GM18511 (cell line): ENCODE results near the gene METTL15.
"Not testable (repeated sequence)": the region's sequence is repeated elsewhere in the genome, so short reads cannot be mapped to it uniquely, and the experiment has no call there.

Experiments
- ATAC-seq: cut with Tn5 transposase; IDR thresholded peaks from one replicate; pipeline ENCODE4 v1.9.1; 2021; ENCODE audit warnings: mild to moderate bottlenecking, moderate library complexity; ENCODE audit not compliant: unreplicated experiment

METTL15 gene

GRCh38 chr11:28284196-28284595, 176.0 kb downstream of the METTL15 start:
- ATAC-seq = no peak

GRCh38 chr11:28289444-28289843, 181.3 kb downstream of the METTL15 start:
- ATAC-seq = no peak

DNA sequence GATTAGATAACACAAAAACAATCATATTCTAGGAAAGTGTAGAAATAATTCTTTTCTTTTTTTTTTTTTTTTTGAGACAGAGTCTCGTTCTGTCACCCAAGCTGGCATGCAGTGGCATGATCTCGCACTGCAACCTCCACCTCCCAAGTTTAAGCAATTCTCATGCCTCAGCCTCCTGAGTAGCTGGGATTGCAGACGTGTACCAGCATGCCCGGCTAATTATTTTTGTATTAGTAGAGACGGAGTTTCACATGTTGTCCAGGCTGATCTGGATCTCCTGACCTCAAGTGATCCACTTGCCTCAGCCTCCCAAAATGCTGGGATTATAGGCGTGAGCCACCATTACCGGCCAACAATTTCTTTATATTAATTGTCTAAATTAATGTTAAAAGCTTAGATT, 182.8 kb downstream of the METTL15 start:
- ATAC-seq = not testable (repeated sequence)

DNA sequence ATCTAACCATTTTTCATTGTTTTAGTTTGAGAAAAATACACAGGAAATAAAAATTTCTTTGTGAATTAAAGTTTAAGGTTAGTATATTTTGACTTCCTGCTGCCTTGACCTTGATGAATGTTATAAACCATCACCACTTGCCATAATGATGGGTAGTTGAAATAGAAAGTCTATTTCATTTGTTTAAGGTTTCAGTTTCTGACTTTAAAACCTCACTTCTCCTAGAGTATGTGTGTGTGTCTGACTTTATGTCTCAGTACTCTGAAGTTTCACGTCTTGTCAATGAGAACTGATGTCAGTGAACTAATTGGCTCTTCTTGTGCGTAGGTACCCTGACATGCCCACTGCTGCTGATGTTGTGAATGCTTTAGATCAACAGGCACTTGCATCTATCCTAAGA, 188.2 kb downstream of the METTL15 start:
- peak; percentile 98 for ATAC-seq

DNA sequence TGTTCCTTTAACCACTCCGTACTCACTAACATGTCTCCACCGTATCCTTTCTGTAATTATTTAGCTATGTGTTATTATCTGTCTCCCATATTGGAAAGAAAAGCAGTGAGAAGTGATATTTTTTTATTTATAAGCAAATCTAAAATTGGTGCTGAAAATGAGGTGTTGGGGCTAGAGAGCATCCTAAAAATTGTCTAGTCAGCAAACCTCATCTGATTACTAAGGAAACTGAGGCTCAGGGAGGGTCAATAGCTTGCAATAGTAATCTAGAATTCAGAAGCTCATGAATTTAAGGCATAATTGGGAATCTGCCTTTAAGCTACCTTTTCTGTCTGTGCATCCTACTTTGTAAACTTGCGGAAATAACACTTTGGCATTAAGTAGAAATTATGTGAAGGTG, 190.0 kb downstream of the METTL15 start:
- ATAC-seq = no peak

GRCh38 chr11:28303477-28304191, 195.4 kb downstream of the METTL15 start:
- no peak for ATAC-seq

DNA sequence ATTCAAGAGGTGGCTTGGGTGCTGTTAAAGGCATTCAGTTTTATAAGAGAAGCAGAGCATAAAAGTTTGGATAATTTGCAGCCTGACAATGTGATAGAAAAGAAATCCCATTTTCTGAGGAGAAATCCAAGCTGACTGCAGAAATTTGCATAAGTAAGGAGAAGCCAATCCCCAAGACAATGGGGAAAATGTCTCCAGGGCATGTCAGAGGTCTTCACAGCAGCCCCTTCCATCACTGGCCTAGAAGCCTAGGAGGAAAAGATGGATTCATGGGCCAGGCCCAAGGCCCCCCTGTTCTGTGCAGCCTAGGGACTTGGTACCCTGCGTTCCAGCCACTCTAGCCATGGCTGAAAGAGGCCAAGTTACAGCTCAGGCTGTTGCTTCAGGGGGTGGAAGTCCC, 207.3 kb downstream of the METTL15 start:
- ATAC-seq = no peak

DNA sequence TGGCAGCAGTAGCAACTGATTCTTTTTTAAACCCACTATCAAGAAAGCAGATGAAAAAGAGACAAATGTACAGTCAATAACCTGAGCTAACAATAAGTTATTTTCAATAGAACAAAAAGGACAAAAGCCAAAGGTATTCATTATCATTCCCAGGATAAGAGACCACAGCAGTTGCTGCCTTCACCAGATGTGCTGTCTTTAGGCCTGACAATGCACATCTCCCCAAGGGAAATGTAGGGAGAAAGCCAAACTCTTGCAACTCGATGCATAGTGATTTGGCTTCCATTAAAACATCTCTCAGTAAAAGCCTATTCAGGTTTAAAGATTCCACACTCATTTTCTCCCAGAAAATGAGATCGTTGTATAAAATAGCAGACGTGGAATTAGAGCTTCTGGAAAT, 210.7 kb downstream of the METTL15 start:
- ATAC-seq = no peak

- no peak for ATAC-seq
Observed at GRCh38 chr11:28323621-28324020, 215.4 kb downstream of the METTL15 start.

DNA sequence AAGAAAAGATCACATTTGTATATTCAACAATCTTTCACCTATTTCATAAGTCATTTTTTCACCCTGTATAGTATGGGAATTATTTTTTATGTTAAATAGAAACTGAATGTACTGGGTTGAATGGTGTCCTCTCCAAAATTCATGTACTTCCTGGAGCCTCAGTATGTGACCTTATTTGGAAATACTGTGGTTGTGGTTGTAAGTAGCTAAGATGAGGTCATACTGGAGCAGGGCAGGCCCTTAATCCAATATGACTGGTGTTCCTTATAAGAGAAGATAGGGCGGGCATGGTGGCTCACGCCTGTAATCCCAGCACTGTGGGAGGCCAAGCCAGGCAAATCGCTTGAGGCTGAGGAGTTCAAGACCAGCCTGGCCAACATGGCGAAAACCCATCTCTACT, 224.2 kb downstream of the METTL15 start:
- ATAC-seq = peak; percentile 74

DNA sequence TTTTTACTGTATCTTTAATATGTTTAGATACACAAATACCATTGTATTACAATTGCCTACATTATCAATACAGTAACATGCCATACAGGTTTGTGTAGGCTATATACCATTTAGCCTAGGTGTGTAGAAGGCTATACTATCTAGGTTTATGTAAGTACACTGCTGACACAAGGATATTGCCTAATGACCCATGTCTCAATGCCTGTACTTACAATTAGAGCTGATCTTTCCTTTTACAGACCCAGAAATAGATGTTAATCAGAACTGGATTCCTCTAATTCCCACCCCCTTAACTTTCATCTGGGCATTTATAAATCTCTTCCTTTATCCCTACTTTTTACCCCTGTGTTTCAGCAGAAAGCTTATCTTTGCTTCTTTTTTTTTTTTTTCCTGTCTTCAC, 229.5 kb downstream of the METTL15 start:
- no peak for ATAC-seq

DNA sequence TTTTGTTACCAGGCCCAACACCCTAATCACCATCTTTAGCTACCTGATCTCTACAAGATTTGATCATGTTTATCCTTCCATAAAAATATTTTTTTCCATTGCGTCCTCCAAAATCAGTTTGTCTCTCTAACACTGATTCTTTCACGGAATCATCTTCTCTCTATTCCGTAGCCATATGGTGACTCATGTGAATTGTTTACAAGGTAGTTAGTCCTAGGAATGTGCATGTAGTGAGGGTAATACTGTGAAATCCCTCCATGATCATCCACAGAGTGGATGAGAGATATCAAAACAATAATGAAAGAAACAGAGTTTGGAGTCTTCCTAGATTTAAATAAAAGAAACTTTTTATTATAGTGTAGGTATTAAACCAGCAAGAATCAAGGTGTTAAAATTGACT, 230.2 kb downstream of the METTL15 start:
- ATAC-seq = no peak

- no peak for ATAC-seq
Observed at GRCh38 chr11:28339488-28339887, 231.3 kb downstream of the METTL15 start.

GRCh38 chr11:28342716-28343115, 234.5 kb downstream of the METTL15 start:
- ATAC-seq = no peak

DNA sequence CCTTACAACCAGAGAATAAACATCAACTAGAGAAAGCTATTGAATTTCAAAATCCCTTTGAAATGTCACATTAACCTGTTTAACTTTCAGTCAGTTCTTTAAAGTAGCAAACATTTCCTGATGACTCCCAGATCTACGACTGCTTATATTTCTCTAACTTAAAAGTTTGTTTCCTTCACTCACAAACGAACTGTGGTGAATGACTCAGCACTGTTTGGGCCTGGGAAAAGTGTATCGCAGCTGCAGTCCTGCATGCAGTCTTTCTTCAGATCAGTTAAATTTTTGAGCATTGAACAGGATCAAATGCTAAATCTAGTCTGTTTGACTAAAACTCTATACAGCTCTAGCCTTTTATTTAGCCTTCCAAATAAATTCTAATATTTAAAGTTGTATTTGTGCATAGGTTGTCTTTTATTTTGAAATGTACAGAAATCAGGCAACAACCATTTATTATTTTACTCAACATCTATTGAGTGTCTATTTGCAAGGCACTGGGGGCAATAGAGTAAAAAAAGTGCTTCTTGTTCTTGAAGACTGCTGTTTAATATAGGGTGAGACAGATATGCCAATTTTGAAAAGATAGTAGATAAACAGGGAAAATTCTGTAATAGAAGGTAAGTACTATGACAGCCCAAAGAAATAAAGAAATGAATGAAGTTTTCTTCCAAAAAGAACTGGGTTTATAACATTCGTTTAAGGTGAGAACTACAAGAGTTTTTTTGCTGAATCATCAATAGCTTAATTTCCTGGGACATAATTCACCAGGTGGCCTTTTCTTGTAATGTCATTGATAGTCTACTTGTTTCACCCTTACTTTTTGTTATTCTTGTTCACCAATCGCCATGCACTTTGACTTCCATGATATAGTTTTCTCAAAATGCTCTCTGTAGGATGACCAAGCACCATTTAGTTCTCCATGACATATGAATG, 235.4 kb downstream of the METTL15 start:
- no peak for ATAC-seq

GRCh38 chr11:28346209-28346608, 238.0 kb downstream of the METTL15 start:
- ATAC-seq = no peak

DNA sequence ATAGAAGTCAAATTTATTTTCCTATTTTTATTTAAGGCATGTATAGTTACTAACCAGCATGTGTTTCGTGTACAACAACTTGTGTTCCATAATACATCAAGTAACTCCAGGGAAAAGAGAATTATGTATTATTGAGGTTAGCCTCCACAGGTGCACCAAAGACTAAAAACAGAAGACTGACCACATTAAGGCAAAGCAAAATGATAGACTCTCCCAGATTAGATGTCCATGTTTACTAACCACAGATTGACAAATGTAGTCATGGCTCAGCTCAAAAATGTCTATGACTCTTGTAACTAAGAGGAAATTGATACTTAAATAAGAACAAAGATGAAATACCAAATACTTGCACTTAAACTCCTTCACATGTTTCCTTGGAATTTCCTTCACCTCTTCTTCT, 238.5 kb downstream of the METTL15 start:
- no peak for ATAC-seq

DNA sequence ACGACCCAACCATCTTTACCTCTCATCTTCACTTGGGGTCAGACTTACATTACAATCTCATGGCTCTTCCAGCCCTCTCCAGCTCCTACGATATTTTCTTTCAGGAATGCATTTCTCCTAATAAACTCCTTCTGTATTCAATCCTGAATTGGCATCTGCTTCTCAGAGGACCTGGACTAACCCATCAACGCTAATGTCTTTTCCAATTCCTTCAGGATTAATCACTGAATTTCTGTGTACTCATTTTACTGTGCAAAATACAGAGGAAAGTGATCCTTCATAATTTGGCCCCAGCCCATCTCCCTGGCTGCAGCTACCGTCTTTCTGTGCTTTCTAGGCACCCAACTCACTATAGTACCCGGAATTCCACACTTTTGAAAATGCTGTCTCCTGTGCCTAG, 239.2 kb downstream of the METTL15 start:
- ATAC-seq = no peak

- ATAC-seq = no peak
Observed at GRCh38 chr11:28350216-28350615, 242.0 kb downstream of the METTL15 start.

GRCh38 chr11:28353991-28354390, 245.8 kb downstream of the METTL15 start:
- no peak for ATAC-seq

GRCh38 chr11:28366549-28367346, 258.6 kb downstream of the METTL15 start:
- no peak for ATAC-seq
